HL-60 (cell line): ENCODE data around the gene JAK1.

ENCODE experiments used
- CTCF ChIP-seq: IDR thresholded peaks from one replicate; pipeline ENCODE4 v1.5.1; 2011; ENCODE audit warnings: low read length, control low read depth, inconsistent platforms; ENCODE audit not compliant: insufficient read depth
- POLR2AphosphoS5 ChIP-seq: IDR thresholded peaks from 2 replicates; pipeline ENCODE4 v1.6.1; 2012; ENCODE audit warnings: low read depth
- TF ChIP-seq, protein P1 (sequence below): IDR thresholded peaks from 2 replicates; pipeline ENCODE4 v1.6.1; 2012; ENCODE audit warnings: low read depth; ENCODE audit not compliant: insufficient replicate concordance

- TF ChIP-seq CTCF (no peak), POLR2AphosphoS5 (no peak)
- TF ChIP-seq, protein P1, sequence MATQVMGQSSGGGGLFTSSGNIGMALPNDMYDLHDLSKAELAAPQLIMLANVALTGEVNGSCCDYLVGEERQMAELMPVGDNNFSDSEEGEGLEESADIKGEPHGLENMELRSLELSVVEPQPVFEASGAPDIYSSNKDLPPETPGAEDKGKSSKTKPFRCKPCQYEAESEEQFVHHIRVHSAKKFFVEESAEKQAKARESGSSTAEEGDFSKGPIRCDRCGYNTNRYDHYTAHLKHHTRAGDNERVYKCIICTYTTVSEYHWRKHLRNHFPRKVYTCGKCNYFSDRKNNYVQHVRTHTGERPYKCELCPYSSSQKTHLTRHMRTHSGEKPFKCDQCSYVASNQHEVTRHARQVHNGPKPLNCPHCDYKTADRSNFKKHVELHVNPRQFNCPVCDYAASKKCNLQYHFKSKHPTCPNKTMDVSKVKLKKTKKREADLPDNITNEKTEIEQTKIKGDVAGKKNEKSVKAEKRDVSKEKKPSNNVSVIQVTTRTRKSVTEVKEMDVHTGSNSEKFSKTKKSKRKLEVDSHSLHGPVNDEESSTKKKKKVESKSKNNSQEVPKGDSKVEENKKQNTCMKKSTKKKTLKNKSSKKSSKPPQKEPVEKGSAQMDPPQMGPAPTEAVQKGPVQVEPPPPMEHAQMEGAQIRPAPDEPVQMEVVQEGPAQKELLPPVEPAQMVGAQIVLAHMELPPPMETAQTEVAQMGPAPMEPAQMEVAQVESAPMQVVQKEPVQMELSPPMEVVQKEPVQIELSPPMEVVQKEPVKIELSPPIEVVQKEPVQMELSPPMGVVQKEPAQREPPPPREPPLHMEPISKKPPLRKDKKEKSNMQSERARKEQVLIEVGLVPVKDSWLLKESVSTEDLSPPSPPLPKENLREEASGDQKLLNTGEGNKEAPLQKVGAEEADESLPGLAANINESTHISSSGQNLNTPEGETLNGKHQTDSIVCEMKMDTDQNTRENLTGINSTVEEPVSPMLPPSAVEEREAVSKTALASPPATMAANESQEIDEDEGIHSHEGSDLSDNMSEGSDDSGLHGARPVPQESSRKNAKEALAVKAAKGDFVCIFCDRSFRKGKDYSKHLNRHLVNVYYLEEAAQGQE, result no peak
Observed at GRCh38 chr1:64917328-64917861, 49.0 kb downstream of the JAK1 start.
